ENCODE data around the gene FOXP1. TPM values are rescaled to one million over a fixed set of nuclear protein-coding genes. Genes with fewer than 3 reads are reported as not detected.

FOXP1 gene
- total and polyA plus RNA-seq, 2 of the 8 experiments (the other 6 are each of a cell fraction or from before 2014, with no cell fraction given): 13.9 to 25.4 TPM

DNA sequence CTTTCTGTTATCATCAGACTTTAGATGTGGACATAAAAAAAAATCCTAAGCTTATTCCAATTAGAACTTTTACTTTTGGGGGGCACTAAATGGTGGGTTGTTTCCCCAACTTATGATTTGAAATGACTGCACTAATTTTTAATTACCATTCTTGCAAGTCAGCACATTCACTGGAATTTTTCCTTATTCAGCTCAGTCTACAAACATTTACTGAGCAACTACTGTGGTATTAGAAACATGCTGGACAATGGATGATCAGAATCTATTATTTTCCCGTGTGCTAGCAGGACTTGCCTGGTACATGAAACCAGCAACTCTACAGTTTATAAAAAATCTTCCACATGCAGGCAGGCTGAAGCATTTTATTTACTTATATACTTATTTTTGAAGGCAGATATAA is 273.6 kb downstream of the FOXP1 start:
- Histone ChIP-seq H4K5ac (ENCODE audit: insufficient read length, low read depth, low read length) (no peak overlapping the region), H3K56ac (replicated peaks; ENCODE audit: insufficient read length, low read depth, low read length) (no peak overlapping the region), H3K4me2 (ENCODE audit: insufficient read depth in 1 of 2, low read depth in 2 of 2, low read length in 2 of 2) (no peak overlapping the region), H3K9me3 (ENCODE audit: insufficient read depth in 2 of 2, low read depth in 1 of 2, low read length in 1 of 2) (no peaks in the 10 kb centered on the region), H3K79me2 (ENCODE audit: control insufficient read depth in 1 of 2, insufficient read depth in 2 of 2, low read length in 2 of 2) (peaks cover 0 to 2% of the 10 kb centered on the region in 2 experiments; a peak in 1 of 4 replicates), H3K27me3 (replicated peaks in 1 of 4; ENCODE audit: control insufficient read depth in 3 of 4, extremely low read depth in 1 of 4, insufficient read depth in 3 of 4, low read length in 3 of 4) (no peaks in the 10 kb centered on the region), H3K9ac (replicated peaks in 1 of 4; ENCODE audit: extremely low read depth in 1 of 4, low read depth in 3 of 4, low read length in 3 of 4) (no peak overlapping the region), H3K4me1 (replicated peaks in 1 of 4; ENCODE audit: control insufficient read depth in 3 of 4, insufficient read depth in 4 of 4, low read length in 3 of 4) (peaks cover 0 to 13% (median 6%) of the 10 kb centered on the region in 4 experiments; a peak in 4 of 7 replicates), H4K20me1 (replicated peaks in 1 of 2; ENCODE audit: control insufficient read depth in 1 of 2, insufficient read depth in 2 of 2, low read length in 2 of 2) (no peaks in the 10 kb centered on the region), H2AK5ac (ENCODE audit: low read depth, low read length) (no peak overlapping the region), H2BK120ac (replicated peaks; ENCODE audit: low read depth, low read length) (no peak overlapping the region), H4K8ac (ENCODE audit: extremely low read depth, insufficient read depth, low read length) (no peak overlapping the region), H2BK15ac (ENCODE audit: low read length) (no peak overlapping the region), H2BK20ac (ENCODE audit: low read length) (no peak overlapping the region), H3K79me1 (ENCODE audit: low read depth, low read length) (no peaks in the 10 kb centered on the region), H3K14ac (ENCODE audit: insufficient read length) (no peak overlapping the region), H2BK12ac (ENCODE audit: low read depth, low read length) (no peak overlapping the region), H3K4me3 (ENCODE audit: extremely low read depth in 1 of 4, insufficient read depth in 2 of 4, low read depth in 3 of 4, low read length in 4 of 4) (no peak overlapping the region), H3K4ac (replicated peaks; ENCODE audit: insufficient read length, low read depth, low read length) (no peak overlapping the region), H4K91ac (replicated peaks; ENCODE audit: insufficient read length, low read length) (no peak overlapping the region), H3K23me2 (ENCODE audit: low read depth, low read length) (no peaks in the 10 kb centered on the region; the same call in 1 of the 2 replicates), H3K18ac (ENCODE audit: extremely low read depth, low read length) (no peak overlapping the region), H3K23ac (ENCODE audit: insufficient read length) (no peak overlapping the region), H2AFZ (ENCODE audit: low read length) (no peak overlapping the region), H3K36me3 (ENCODE audit: control insufficient read depth in 2 of 4, insufficient read depth in 4 of 4, low read length in 3 of 4) (no peaks in the 10 kb centered on the region), H3K27ac (ENCODE audit: low read depth, low read length) (no peak overlapping the region), H2BK5ac (ENCODE audit: low read depth, low read length) (no peak overlapping the region)
- 100% methylated on average over 1 of the region's 1 CpG; no CpG with 5 or more reads in 1 of the 2 experiments for WGBS, 2 experiments (ENCODE audit: extremely low coverage in 1 of 2, insufficient coverage in 1 of 2, insufficient read length in 1 of 2, insufficient replicate concordance in 2 of 2, low coverage in 1 of 2, low lambda C conversion rate in 2 of 2, missing lambda C conversion rate in 1 of 2)
- CTCF ChIA-PET (ENCODE audit: partially characterized antibody): no interaction called here
- FAIRE-seq (no peak), DNase-seq (ENCODE audit: low read depth in 1 of 2, low spot score in 2 of 2) (no peak)
- TF ChIP-seq HDAC6 (IDR thresholded peaks at IDR 0.05; ENCODE audit: low read depth, low read length) (no peak), POLR2A (IDR thresholded peaks at IDR 0.05; ENCODE audit: control extremely low read depth in 1 of 2, low read depth in 2 of 2, low read length in 2 of 2) (no peak), POLR2AphosphoS5 (IDR thresholded peaks at IDR 0.05; ENCODE audit: low read depth, low read length) (no peak), SP2 (IDR thresholded peaks at IDR 0.05; ENCODE audit: low read length) (no peak), BRCA1 (IDR thresholded peaks at IDR 0.05; ENCODE audit: low read depth, low read length) (no peak), JUN (IDR thresholded peaks at IDR 0.05; ENCODE audit: low read depth, low read length) (no peak), EZH2 (IDR thresholded peaks at IDR 0.05; ENCODE audit: low read depth, low read length, severe bottlenecking) (no peak), CEBPB (IDR thresholded peaks at IDR 0.05; ENCODE audit: low read depth, low read length) (no peak), RNF2 (IDR thresholded peaks at IDR 0.05; ENCODE audit: borderline replicate concordance, low read depth, low read length, missing control alignments, poor library complexity, severe bottlenecking) (no peak), KDM5A (IDR thresholded peaks at IDR 0.05; ENCODE audit: low read length) (no peak)
- TF ChIP-seq, protein P1, sequence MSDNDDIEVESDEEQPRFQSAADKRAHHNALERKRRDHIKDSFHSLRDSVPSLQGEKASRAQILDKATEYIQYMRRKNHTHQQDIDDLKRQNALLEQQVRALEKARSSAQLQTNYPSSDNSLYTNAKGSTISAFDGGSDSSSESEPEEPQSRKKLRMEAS (IDR thresholded peaks at IDR 0.05): no peak
- POLR2A ChIA-PET (ENCODE audit: partially characterized antibody): interaction anchor here (0.7 kb wide), 1 partner anchor 277 kb away, joined by 4 read pairs; no protein-coding TSS in a partner anchor

Measured in H1 (cell line).